ENCODE data around the gene PDZD4. TPM values are rescaled to one million over a fixed set of nuclear protein-coding genes. Genes with fewer than 3 reads are reported as not detected.

PDZD4 gene
- total and polyA plus RNA-seq, 2 donors from 2014 or later: 4.7 to 7.0 TPM

GRCh38 chrX:153797415-153798015 is 32.8 kb downstream of the PDZD4 start:
- H3K9ac ChIP-seq (ENCODE audit: low read length in 3 of 3): no peak overlapping the region
- H3K36me3 ChIP-seq (ENCODE audit: control insufficient read depth in 2 of 3, insufficient read depth in 3 of 3, low read length in 3 of 3): no peaks in the 10 kb centered on the region
- H3K9me3 ChIP-seq (ENCODE audit: control insufficient read depth in 2 of 3, insufficient read depth in 1 of 3, low read length in 3 of 3): no peaks in the 10 kb centered on the region
- H3K4me1 ChIP-seq (ENCODE audit: control insufficient read depth in 2 of 3, insufficient read depth in 2 of 3, low read depth in 1 of 3, low read length in 3 of 3): peaks cover 0 to 15% (median 0%) of the 10 kb centered on the region in 3 donors
- TF ChIP-seq CTCF (IDR thresholded peaks at IDR 0.05; ENCODE audit: borderline replicate concordance, extremely low read depth, insufficient read depth): no peak
- H3K27me3 ChIP-seq (ENCODE audit: control insufficient read depth, insufficient read depth, low read length): no peaks in the 10 kb centered on the region
- FAIRE-seq (no peak), DNase-seq (no peak)
- intact Hi-C loops (cut with DNase I): no loop called here
- no peak overlapping the region for H3K27ac ChIP-seq (ENCODE audit: low read depth in 2 of 2, low read length in 2 of 2)
- H3K4me3 ChIP-seq (ENCODE audit: low read length in 3 of 3): no peak overlapping the region

GRCh38 chrX:153794897-153795816 is 35.2 kb downstream of the PDZD4 start:
- DNase-seq (no peak), FAIRE-seq (no peak)
- H3K9me3 ChIP-seq (ENCODE audit: control insufficient read depth in 2 of 3, insufficient read depth in 1 of 3, low read length in 3 of 3): no peaks in the 10 kb centered on the region
- H3K4me3 ChIP-seq (ENCODE audit: low read length in 3 of 3): peak overlapping the region; percentile 61 to 79 (median 74)
- H3K36me3 ChIP-seq (ENCODE audit: control insufficient read depth in 2 of 3, insufficient read depth in 3 of 3, low read length in 3 of 3): no peaks in the 10 kb centered on the region
- peaks cover 0 to 18% (median 0%) of the 10 kb centered on the region in 3 donors for H3K4me1 ChIP-seq (ENCODE audit: control insufficient read depth in 2 of 3, insufficient read depth in 2 of 3, low read depth in 1 of 3, low read length in 3 of 3)
- H3K27me3 ChIP-seq (ENCODE audit: control insufficient read depth, insufficient read depth, low read length): no peaks in the 10 kb centered on the region
- H3K9ac ChIP-seq (ENCODE audit: low read length in 3 of 3): peak overlapping the region in 2 of 3 donors; percentile 24 to 61
- H3K27ac ChIP-seq (ENCODE audit: low read depth in 2 of 2, low read length in 2 of 2): peak overlapping the region; percentile 43 to 47
- TF ChIP-seq CTCF (IDR thresholded peaks at IDR 0.05; ENCODE audit: borderline replicate concordance, extremely low read depth, insufficient read depth): no peak
- intact Hi-C loops (cut with DNase I): no loop called here

- no peaks in the 10 kb centered on the region for H3K36me3 ChIP-seq (ENCODE audit: control insufficient read depth in 2 of 3, insufficient read depth in 3 of 3, low read length in 3 of 3)
- TF ChIP-seq CTCF (IDR thresholded peaks at IDR 0.05; ENCODE audit: borderline replicate concordance, extremely low read depth, insufficient read depth): no peak
- FAIRE-seq (peak; percentile 95), DNase-seq (peak; percentile 94 to 98 (median 96))
- peak within 1 kb of the TSS; percentile 75 to 79 (median 76) for H3K4me3 ChIP-seq (ENCODE audit: low read length in 3 of 3)
- H3K4me1 ChIP-seq (ENCODE audit: control insufficient read depth in 2 of 3, insufficient read depth in 2 of 3, low read depth in 1 of 3, low read length in 3 of 3): peaks cover 0 to 18% (median 0%) of the 10 kb centered on the region in 3 donors
- no peaks in the 10 kb centered on the region for H3K9me3 ChIP-seq (ENCODE audit: control insufficient read depth in 2 of 3, insufficient read depth in 1 of 3, low read length in 3 of 3)
- peak within 1 kb of the TSS; percentile 36 to 87 (median 55) for H3K9ac ChIP-seq (ENCODE audit: low read length in 3 of 3)
- intact Hi-C loops (cut with DNase I): no loop called here
- H3K27ac ChIP-seq (ENCODE audit: low read depth in 2 of 2, low read length in 2 of 2): peak within 1 kb of the TSS; percentile 88 to 91
- H3K27me3 ChIP-seq (ENCODE audit: control insufficient read depth, insufficient read depth, low read length): no peaks in the 10 kb centered on the region
Measured at GRCh38 chrX:153794018-153794896, 36.1 kb downstream of the PDZD4 start, which contains the start of the genes IDH3G and SSR4. Gene IDH3G, minus strand, starts transcription at chrX:153794375. Its CDS starts 49 bp downstream, at chrX:153794326. Gene SSR4, plus strand, starts transcription at chrX:153794668. Its CDS starts 20 bp downstream, at chrX:153794688.
